ENCODE measurements around the gene POLD2. TPM values are rescaled to one million over a fixed set of nuclear protein-coding genes. Genes with fewer than 3 reads are reported as not detected.

Gene POLD2
- total and polyA plus RNA-seq, 8 donors, result 68.3 to 116 (median 111) TPM

DNA sequence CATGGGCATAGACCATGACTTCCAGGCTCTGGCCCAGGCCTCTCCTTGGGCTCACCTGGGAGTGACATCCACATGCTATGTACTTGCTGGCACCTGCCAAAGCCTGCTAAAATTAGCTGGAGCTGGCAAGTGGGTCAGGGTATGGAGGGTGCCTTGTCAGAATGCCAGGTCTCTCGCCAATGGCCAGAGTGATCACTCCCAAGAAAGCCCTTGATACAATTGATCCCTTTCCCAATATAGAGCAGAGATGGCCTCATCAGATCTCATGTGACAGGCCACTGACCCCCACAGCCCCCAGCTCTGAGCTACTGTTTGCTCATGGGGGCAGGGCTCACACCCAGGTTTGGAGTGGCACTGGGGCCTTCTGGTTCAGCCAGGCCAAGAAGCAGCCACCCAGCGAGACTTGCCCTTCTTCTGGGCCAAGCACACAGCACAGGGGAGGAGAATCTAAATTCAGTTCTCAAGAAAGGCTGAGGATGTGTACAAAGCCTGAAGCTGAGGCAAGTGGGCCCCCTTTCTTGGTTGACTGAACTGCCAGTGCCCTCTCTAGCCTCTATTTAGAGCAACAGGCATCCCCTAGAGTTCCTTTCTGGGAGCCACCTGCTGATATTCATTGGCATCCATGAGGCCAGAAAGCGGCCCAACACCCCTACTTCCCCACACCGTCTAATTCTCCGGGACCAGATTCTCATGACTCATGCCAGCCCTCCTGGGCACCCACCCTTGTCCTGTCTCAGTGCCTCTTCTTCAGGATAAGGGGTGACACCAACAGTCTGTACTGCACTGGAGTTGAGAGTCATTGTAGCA lies 36.7 kb upstream of the POLD2 start:
- no peaks in the 10 kb centered on the region for H3K4me1 ChIP-seq
- intact Hi-C loops (cut with DNase I), result no loop called here
- DNase-seq (no peak), ATAC-seq (peak; percentile 24)
- H3K9me3 ChIP-seq, result no peaks in the 10 kb centered on the region
- H3K27me3 ChIP-seq, result no peaks in the 10 kb centered on the region
- H3K36me3 ChIP-seq, result no peaks in the 10 kb centered on the region
- H3K4me3 ChIP-seq, result no peak overlapping the region
- no peak overlapping the region for H3K27ac ChIP-seq
- TF ChIP-seq, protein P1, sequence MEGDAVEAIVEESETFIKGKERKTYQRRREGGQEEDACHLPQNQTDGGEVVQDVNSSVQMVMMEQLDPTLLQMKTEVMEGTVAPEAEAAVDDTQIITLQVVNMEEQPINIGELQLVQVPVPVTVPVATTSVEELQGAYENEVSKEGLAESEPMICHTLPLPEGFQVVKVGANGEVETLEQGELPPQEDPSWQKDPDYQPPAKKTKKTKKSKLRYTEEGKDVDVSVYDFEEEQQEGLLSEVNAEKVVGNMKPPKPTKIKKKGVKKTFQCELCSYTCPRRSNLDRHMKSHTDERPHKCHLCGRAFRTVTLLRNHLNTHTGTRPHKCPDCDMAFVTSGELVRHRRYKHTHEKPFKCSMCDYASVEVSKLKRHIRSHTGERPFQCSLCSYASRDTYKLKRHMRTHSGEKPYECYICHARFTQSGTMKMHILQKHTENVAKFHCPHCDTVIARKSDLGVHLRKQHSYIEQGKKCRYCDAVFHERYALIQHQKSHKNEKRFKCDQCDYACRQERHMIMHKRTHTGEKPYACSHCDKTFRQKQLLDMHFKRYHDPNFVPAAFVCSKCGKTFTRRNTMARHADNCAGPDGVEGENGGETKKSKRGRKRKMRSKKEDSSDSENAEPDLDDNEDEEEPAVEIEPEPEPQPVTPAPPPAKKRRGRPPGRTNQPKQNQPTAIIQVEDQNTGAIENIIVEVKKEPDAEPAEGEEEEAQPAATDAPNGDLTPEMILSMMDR (IDR thresholded peaks at IDR 0.05), result no peak

DNA sequence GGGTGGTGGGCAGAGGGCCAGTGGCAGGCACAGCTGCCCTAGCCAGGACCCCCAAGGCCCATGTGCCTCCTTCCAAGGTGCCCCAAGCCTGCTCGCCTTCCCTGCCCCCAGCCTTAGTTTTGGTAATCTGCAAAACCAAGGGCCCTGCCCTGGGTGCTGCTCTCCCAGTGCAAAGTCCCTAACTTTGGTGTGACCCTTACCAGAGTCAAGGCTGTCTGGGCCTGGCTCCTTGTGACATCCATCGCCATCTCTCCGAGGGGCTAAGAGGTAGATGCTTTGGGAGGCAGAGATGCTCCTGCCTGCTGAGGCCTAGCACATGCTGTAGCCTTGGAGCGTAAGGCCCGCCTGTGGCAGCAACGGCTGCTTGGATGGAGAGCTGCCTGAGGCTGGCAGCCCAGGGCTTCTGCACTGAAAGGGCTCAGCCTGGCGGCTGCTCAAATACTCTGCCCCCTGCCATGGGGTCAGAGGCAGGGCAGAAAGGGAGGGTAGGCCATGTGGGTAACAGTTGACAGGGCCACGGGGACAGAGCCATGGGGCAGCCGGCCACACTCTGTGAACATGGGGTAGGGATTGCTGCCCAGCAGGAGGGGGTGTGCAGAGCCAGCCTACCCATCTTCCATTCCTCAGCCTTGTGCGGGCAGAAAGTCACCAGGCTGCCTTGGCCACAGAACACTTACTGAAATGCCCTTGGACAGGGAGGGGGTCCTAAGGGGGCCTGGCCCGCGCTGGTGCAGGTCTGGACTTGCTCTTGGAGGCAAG lies 35.7 kb upstream of the POLD2 start:
- ATAC-seq (no peak), DNase-seq (no peak)
- Histone ChIP-seq H3K27me3 (no peaks in the 10 kb centered on the region), H3K27ac (no peak overlapping the region), H3K4me3 (no peak overlapping the region), H3K36me3 (no peaks in the 10 kb centered on the region), H3K9me3 (no peaks in the 10 kb centered on the region), H3K4me1 (no peaks in the 10 kb centered on the region)
- intact Hi-C loops (cut with DNase I), result no loop called here
- TF ChIP-seq, protein P1 (IDR thresholded peaks at IDR 0.05), result no peak

DNA sequence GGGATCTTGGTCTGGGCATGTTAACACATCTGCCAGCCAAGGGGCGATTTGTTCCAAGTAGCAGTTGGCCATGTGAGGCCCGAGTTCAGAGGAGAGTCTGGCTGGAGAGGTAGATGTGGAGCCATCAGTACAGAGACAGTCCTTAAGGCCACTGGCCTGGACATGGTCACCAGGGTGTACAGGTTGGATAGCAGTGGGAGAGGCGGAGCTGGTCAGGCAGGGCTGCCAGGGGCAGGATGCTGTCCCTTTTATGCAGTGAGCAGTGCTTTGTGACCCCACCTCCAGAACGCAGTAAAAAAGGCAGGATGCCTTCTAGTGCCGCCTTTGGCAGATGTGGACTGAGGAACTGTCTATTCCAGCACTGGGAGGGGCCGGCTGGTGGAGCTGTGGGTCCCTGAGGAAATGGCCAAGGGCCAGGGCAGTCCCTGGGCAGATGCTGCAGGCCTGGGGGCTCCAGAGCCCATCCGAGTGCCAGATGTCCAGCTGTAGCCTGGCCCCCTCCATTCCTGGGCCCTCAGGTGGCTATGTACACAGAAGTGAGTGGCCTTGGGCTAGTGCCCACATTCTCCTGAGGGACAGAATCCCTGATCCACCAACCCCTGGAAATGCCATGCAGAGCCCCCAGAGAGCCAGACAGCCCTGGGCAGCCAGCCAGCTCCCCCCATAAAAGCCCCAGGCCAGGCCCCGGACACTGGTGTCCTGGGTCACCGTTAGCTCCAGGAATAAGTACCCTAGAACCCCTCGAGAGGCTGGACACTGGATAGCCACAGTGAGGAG lies 34.9 kb upstream of the POLD2 start:
- Histone ChIP-seq H3K9me3 (no peaks in the 10 kb centered on the region), H3K27me3 (no peaks in the 10 kb centered on the region), H3K36me3 (no peaks in the 10 kb centered on the region), H3K4me3 (no peak overlapping the region), H3K27ac (no peak overlapping the region), H3K4me1 (no peaks in the 10 kb centered on the region)
- ATAC-seq (no peak), DNase-seq (peak in 1 of 4 donors; percentile 28)
- intact Hi-C loops (cut with DNase I), result no loop called here
- TF ChIP-seq, protein P1 (IDR thresholded peaks at IDR 0.05), result no peak

DNA sequence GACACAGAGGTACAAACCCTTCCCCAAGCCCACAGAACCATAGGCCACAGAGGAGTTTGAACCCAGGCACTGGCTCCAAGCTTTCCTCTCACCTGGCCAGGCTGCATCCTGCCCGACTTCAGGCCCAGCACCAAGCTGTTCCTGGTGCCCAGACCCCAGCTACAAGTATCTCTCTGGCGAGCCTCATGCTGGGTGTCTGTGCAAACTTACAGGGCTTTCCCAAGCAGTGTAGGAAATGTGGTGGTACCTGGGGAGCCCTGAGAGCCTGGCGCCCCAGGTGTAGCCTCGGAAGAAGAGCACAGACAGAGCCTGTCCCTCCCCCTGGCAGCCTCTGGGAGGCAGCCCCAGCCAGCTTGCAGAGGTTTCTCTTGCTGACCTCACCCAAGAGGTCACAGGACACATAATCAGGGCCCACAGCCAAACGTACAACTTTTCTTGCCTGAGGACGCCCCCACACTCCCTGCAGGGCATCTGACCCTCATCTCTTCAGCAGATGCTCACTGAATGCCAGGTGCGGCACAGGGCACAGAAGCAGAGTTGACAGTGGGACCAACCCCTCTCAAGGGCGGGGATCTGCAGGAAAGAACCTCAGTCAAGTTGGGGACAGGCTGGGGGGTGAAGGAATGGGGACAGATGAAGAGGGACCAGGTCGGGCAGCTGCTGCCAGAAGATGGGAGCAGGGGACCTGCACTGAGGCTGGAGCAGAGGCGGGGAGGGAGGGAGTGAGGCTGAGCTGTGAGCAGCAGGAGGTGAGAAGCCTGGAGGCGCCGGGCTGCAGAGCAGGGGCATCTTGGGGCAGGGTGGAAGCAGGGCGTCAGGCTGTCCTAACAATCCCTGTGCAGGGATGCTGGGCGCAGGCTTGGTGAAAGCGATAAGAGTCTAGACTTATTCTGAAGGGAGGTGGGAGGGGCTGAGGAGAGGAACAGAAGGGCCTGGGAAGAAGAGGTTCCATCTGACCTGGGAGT lies 34.0 kb upstream of the POLD2 start:
- ATAC-seq, result no peak
- no peak overlapping the region for H3K4me3 ChIP-seq
- H3K9me3 ChIP-seq, result no peaks in the 10 kb centered on the region
- DNase-seq, result no peak
- TF ChIP-seq, protein P1 (IDR thresholded peaks at IDR 0.05), result no peak
- H3K36me3 ChIP-seq, result no peaks in the 10 kb centered on the region
- H3K27ac ChIP-seq, result no peak overlapping the region
- intact Hi-C loops (cut with DNase I), result no loop called here
- H3K27me3 ChIP-seq, result no peaks in the 10 kb centered on the region
- H3K4me1 ChIP-seq, result no peaks in the 10 kb centered on the region

All from left lung (tissue), 10 donors.